Left ventricle myocardium superior (tissue), 1 donor: Measurements from ENCODE around the gene C4orf50. TPM values are rescaled to one million over a fixed set of nuclear protein-coding genes. Genes with fewer than 3 reads are reported as not detected.
A peak's percentile ranks its signal among the peaks of the same experiment; 100 is the strongest.

Experiments
- ATAC-seq: fragments of 200-7000 bp; cut with Tn5 transposase; one replicate; pipeline ENCODE4 v1.9.1; 2020; ENCODE audit warnings: mild to moderate bottlenecking, moderate library complexity
- DNase-seq: peaks from one replicate; pipeline ENCODE4 v3.0.0-alpha.2; 2020
- intact Hi-C: fragments of 100-400 bp; cut with micrococcal nuclease; formaldehyde crosslinking; loops from one replicate; pipeline ENCODE4 v1.11.0; 2022
- total RNA-seq: library from RNA; stranded (reverse); fragmentation: NEBNext Ultra II Directional; extraction: Animal tissue kit (Norgen Biotek cat#: 25700); gene quantifications from one replicate; pipeline ENCODE4 v1.2.1, GENCODE V29; 2021
- donor health status: DM: no; HTN: yes; CAD: no; lungs with severe emphysema.

Gene C4orf50
- total RNA-seq, 1 donor from 2014 or later, result 0.02 TPM

DNA sequence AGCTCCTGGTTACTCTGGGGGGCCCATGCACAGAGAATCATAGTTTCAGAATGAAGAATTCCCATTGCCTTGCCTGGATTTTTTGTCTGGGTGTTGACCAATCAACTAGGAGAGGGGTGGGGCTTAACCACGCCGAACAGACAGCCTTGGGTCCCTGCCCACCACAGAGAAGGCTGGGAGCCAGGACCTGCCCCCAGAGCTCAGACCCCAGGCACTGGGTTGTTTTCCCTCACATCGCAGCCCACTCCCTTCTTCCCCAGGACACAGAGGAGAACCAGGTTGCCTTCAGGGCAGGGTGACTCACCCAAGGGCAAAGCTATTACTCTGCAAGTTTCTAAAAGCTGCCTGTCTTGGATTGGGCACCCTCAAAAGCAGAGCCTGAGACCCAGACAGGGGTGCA lies 102.0 kb downstream of the C4orf50 start:
- no peak for ATAC-seq
- DNase-seq, result no peak
- intact Hi-C loops, result no loop called here

DNA sequence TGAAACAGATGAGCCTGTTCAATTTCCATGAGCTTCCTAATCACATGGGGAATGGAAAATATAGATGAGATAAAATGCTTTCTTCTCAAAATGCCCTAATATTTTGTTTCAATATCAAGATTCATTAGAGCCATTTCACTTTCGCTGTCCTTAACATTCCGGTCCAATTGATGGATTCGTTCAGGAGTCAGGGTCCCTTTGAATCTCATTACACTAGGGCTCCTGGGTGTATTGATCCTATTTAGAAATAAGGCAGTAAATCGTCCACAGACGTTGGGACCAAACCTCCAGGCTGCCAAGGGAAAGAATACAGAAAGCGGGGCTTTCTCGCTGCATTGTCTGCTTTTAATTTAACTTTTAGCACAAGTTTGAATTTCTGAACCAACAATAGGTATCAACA lies 104.8 kb downstream of the C4orf50 start:
- no peak for DNase-seq

GRCh38 chr4:5912614-5913019 lies 105.6 kb downstream of the C4orf50 start:
- DNase-seq, result no peak
- intact Hi-C loops, result no loop called here
- no peak for ATAC-seq

More for the DNA sequence above, 104.8 kb downstream of the C4orf50 start:
- intact Hi-C loops, result no loop called here
- ATAC-seq, result no peak

DNA sequence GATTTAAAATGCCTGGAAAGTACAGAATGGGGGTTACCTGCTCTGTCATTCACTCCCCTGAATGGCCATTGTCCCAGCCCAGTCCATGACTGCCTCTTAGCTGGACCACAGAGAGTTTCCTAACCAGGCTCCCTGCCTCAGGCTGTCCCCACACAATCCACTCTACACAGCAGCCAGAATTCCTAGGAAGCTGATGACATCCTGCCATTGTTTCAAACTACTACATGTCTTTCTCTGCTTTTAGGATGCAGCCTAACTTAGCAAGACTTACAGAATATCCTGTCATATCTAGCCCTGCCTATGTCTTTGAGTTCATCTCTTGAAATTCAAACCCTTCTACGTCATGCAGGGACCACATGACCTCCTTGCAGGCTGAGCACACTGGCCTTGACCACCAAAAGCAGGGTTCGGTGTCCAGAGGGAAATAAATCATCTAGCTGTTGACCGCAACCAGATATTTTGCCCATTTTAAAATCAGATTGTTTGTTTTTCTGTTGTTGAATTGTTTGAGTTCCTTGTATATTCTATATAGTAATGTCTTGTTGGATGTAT lies 109.3 kb downstream of the C4orf50 start:
- ATAC-seq, result no peak
- intact Hi-C loops, result no loop called here
- DNase-seq, result no peak

DNA sequence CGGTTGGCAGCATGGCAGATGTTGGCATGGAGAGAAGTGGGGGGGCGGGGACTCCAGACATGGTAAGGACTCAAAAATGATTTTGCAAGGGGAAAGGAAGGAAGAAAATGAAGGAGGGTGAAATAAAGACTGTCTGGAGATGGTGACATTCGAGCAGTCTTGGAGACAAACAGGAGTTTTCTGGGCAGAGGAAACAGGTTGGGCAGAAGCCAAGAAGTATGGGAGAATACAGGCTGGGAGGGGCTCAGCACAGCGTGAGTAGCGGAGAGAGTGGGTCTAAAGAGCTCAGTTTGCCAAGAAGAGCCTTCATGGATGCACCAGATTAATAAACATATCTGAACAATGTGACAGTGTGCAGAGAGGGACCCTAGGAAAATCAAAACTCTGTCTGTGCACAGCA lies 112.0 kb downstream of the C4orf50 start:
- ATAC-seq, result no peak
- DNase-seq, result no peak
- intact Hi-C loops, result no loop called here

- DNase-seq (no peak), ATAC-seq (no peak)
- intact Hi-C loops, result no loop called here
These were observed 112.5 kb downstream of the C4orf50 start for GRCh38 chr4:5905714-5906113.

GRCh38 chr4:5900844-5901243 lies 117.4 kb downstream of the C4orf50 start:
- DNase-seq (no peak), ATAC-seq (peak; percentile 61)
- intact Hi-C loops, result no loop called here

DNA sequence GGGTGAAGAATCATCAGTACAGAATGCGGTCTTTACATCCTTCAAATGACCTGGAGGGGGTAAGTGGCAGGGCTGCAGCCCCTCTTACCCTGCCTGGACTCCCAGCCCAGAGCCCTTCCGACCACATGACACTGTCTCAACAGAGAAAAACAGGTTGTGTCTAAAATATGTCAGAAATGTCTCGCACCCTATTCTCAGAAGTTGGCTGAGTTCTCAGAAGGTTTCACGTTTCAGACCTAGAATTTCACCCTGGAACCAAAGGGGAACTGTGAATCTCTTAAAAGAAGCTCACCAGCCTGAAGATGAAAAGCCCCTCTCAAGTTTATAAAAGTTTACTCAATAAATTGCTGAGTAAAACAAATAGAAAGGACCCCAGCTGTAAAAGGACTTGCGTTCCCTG lies 118.3 kb downstream of the C4orf50 start:
- no peak for DNase-seq
- ATAC-seq, result no peak
- intact Hi-C loops, result no loop called here

DNA sequence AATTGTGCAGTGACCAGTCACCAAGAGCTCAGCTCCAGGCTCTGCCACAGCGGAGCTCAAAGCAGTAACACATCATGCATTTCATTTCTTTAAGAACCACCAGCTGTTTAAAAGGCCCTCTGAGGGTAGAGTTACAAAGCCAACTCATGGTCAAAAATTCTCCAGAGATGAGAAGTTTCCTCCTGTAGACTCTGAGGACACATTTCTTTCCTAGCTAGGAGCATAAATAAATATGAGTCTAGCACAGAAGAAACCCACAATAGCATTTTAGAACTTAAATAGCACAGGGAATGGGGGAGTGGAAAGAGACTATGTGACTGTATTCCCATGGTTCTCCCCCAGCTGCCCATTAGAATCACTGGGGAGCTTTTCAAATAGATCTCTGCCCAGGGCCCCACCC lies 118.8 kb downstream of the C4orf50 start:
- intact Hi-C loops, result no loop called here
- no peak for DNase-seq
- ATAC-seq, result no peak

DNA sequence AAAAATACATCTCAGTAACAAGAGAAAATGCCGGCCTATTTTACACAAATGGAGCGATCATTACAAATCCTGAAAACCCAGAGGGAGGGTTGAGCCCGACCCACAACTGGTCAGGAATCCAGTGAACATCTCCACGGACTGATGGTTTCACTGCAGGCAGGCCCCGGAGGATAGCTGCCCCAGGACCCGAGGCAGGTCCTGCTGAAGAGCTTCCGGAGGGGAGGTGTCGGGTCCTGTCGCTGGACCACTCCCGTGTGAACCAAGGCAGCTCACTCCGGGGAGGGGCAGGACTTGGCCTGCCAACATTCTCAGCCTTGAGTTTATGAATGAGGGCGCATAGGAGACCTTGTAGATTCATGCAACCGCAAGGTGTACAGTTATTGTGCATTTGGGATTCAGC lies 120.6 kb downstream of the C4orf50 start:
- ATAC-seq, result no peak
- DNase-seq, result no peak
- intact Hi-C loops, result no loop called here

- ATAC-seq, result no peak
- intact Hi-C loops, result no loop called here
- DNase-seq, result no peak
These were observed 122.9 kb downstream of the C4orf50 start for GRCh38 chr4:5895287-5895686.

DNA sequence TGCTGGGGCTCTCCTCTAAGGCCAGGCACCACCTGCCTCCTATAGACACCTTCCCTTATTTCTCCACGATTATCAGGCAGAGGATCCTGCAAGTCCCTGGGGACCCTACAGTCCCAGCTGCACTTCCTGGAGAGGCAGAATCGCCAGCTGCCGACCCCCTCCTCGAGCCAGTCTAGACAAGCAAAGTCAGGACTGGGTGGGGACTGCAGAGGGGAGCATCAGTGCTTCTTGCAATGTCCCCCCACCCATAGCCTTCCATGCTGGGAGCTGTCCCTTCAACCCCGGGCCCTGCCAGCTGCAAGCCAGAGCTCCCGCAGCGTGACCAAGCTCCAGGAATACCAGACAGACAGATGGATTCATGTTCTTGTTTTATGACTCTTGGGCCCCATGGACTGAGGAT lies 124.0 kb downstream of the C4orf50 start:
- DNase-seq, result no peak
- no peak for ATAC-seq
- intact Hi-C loops, result no loop called here

- intact Hi-C loops, result no loop called here
- DNase-seq (no peak), ATAC-seq (no peak)
These were observed 124.6 kb downstream of the C4orf50 start for GRCh38 chr4:5893591-5893990.

DNA sequence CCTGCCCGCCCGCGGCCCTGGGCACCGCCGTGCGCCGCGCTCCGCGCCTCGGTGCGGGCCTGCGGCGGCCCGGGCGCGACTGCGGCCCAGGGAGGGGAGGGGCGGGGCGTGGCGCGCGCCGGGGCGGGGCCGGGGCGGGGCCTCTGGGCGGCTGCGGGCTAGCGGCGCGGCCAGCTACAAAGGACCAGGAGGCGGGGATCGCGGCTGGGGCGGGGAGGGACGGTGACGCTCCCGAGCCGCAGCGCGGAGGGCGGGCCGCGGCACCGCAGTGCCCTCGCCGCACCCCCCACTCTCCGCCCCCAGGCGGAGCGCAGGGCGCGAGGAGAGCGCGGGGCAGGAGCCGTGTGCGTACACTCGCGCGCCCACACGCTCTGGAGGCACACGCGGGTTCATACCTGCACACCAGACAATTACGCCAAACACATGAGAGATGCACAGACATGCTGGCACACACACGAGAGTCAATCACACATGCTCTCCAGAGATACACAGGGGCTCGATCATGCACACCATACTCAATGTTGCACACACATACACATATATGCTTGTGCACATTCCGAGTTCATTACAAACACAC lies 125.1 kb downstream of the C4orf50 start, which contains the start of gene CRMP1:
Gene CRMP1, minus strand, starts transcription at position 83 of the 577 bp plus-strand sequence. CDS start 117 bp downstream, outside the sequence.
- peak; percentile 76 for ATAC-seq
- DNase-seq, result peak; percentile 55
- intact Hi-C loops, result no loop called here

- no peak for DNase-seq
- ATAC-seq, result no peak
- intact Hi-C loops, result no loop called here
These were observed 125.8 kb downstream of the C4orf50 start for GRCh38 chr4:5892323-5893003.

GRCh38 chr4:5891563-5892322 lies 126.5 kb downstream of the C4orf50 start:
- ATAC-seq (no peak), DNase-seq (no peak)
- intact Hi-C loops, result no loop called here

DNA sequence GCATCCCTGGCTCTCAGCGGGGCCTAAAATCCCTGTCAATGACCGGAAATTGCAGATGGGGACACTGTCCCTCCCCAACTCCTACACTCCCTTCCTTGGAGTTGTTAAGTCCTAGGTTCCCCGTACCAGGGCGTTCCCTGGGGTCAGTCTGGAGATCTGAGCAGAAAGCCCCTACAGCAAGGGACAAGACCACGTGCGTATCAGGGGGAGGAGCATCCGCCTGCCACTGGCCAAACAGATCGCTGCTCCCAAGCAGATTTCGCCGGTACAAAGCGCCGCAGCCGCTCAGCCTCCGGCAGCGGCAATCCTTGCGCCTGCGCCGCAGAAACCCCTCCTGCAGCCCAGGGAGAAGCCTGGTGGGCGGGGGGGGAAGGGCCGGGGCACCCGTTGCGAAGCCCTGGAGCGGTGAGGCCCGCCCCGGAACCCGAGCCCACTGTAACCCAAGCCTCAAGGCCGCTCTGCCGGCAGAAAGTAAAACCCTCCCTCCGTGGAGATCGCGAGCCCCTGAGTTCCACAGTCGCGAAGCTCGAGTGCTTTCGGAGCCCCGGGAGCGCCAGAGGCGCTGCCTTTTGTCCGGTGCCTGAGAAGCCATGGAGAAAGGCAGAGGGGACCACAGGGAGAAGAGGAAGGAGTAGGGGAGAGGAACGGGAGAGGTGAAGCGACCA lies 128.0 kb downstream of the C4orf50 start:
- peak; percentile 15 for ATAC-seq
- intact Hi-C loops, result no loop called here
- peak; percentile 39 for DNase-seq

GRCh38 chr4:5889002-5889696 lies 129.1 kb downstream of the C4orf50 start:
- DNase-seq (no peak), ATAC-seq (no peak)
- intact Hi-C loops, result no loop called here
